GM12878 (cell line): ENCODE measurements around the gene SPINT4. TPM values are rescaled to one million over a fixed set of nuclear protein-coding genes. Genes with fewer than 3 reads are reported as not detected.

Experiments
- ATAC-seq: fragments of 200-7000 bp; cut with Tn5 transposase; 3 replicates; pipeline ENCODE4 v1.9.1; 2020; ENCODE audit warnings: mild to moderate bottlenecking, moderate library complexity
- BruUV-seq: library from RNA; stranded (reverse); fragments of 400-500 nt; replicated peaks from 2 replicates; lab custom pipeline; 2021; lab: Mats Ljungman, UMichigan
- CTCF ChIA-PET: fragments of 300-600 bp; sonication (Branson Sonifier 250); formaldehyde crosslinking; extraction: SDS; loops from one replicate; lab custom pipeline; 2021; ENCODE audit warnings: inconsistent platforms; lab: Yijun Ruan, JAX
- POLR2A ChIA-PET: fragments of 350-600 bp; formaldehyde crosslinking; extraction: SDS; loops from one replicate; lab custom pipeline; 2021; ENCODE audit warnings: inconsistent platforms; lab: Charles Lee
- RAD21 ChIA-PET: fragments of 300-600 bp; sonication (Branson Sonifier 250); formaldehyde crosslinking; loops from one replicate; lab custom pipeline; 2023; ENCODE audit warnings: antibody characterized with exemption; ENCODE audit not compliant: unreplicated experiment; lab: Charles Lee
- SMC1A ChIA-PET: fragments of 300-600 bp; sonication (Branson Sonifier 250); formaldehyde crosslinking; loops from one replicate; lab custom pipeline; 2023; ENCODE audit not compliant: unreplicated experiment, uncharacterized antibody; lab: Charles Lee
- DNase-seq: peaks from one replicate; pipeline ENCODE4 v3.0.0-alpha.2; 2011; ENCODE audit warnings: low read depth, low spot score
- FAIRE-seq: peaks from 3 replicates; lab custom pipeline; 2011; peaks lifted over from hg19 to GRCh38; lab: Jason Lieb, UNC
- H2AFZ ChIP-seq: 2 replicates; pipeline ENCODE4 v1.6.0; 2011; ENCODE audit warnings: low read depth, low read length, control low read depth; ENCODE audit not compliant: control insufficient read depth
- H3K27ac ChIP-seq: 2 replicates; pipeline ENCODE4 v1.5.1; 2011; ENCODE audit warnings: control low read depth; ENCODE audit not compliant: control insufficient read depth, insufficient read depth
- H3K27me3 ChIP-seq, 2 experiments: replicated peaks in 1 of 2; 2 replicates each; pipeline versions ENCODE4 v1.6.0 to v1.6.1; 2011; ENCODE audit warnings: low read length in 1 of 2; ENCODE audit not compliant: control insufficient read depth in 2 of 2, insufficient read depth in 2 of 2
- H3K36me3 ChIP-seq, 2 experiments: 2 replicates each; pipeline ENCODE4 v1.5.1; 2011; ENCODE audit warnings: low read length in 1 of 2; ENCODE audit not compliant: control insufficient read depth in 2 of 2, insufficient read depth in 2 of 2
- H3K4me1 ChIP-seq: 2 replicates; pipeline ENCODE4 v1.6.1; 2011; ENCODE audit warnings: mild to moderate bottlenecking, low read length, moderate library complexity, mixed read lengths; ENCODE audit not compliant: control insufficient read depth, insufficient read depth
- H3K4me2 ChIP-seq: 2 replicates; pipeline ENCODE4 v1.6.0; 2011; ENCODE audit warnings: control low read depth; ENCODE audit not compliant: control insufficient read depth, insufficient read depth
- H3K4me3 ChIP-seq: fragments of 200-600 bp; sonication (generic); 2 replicates; pipeline ENCODE4 v1.5.1; 2016
- H3K79me2 ChIP-seq: 2 replicates; pipeline ENCODE4 v1.6.0; 2011; ENCODE audit warnings: low read length; ENCODE audit not compliant: control insufficient read depth, insufficient read depth
- H3K9ac ChIP-seq: 2 replicates; pipeline ENCODE4 v1.8.0; 2011; ENCODE audit warnings: low read length, control low read depth, mixed read lengths; ENCODE audit not compliant: control insufficient read depth, insufficient read depth
- H3K9me3 ChIP-seq: replicated peaks from 3 replicates; pipeline ENCODE4 v1.5.1; 2011; ENCODE audit warnings: mild to moderate bottlenecking, low read length; ENCODE audit not compliant: control insufficient read depth, insufficient read depth
- H4K20me1 ChIP-seq: 2 replicates; pipeline ENCODE4 v1.6.0; 2011; ENCODE audit not compliant: control insufficient read depth, insufficient read depth
- ASH2L ChIP-seq: fragments of 300-600, 200-600 bp; sonication (generic); IDR thresholded peaks from 2 replicates; pipeline ENCODE4 v1.6.1; 2017; ENCODE audit warnings: low read depth, mild to moderate bottlenecking, borderline replicate concordance
- BRCA1 ChIP-seq: IDR thresholded peaks from 2 replicates; pipeline ENCODE4 v1.6.1; 2011; ENCODE audit warnings: low read depth, low read length, improper control_type of control experiment
- EP300 ChIP-seq, 2 experiments: fragments of 150-350 bp in 1 of 2; IDR thresholded peaks; 2 replicates each; pipeline ENCODE4 v1.6.1; 2011 to 2012; ENCODE audit warnings: low read depth in 2 of 2, low read length in 2 of 2, borderline replicate concordance in 1 of 2, improper control_type of control experiment in 1 of 2, inconsistent platforms in 1 of 2; ENCODE audit not compliant: control insufficient read depth in 1 of 2
- IKZF2 ChIP-seq, 2 experiments: fragments of 450-650 bp; IDR thresholded peaks; 2 replicates each; pipeline ENCODE4 v1.6.1; 2017; ENCODE audit warnings: mild to moderate bottlenecking in 2 of 2, moderate library complexity in 2 of 2
- MEF2A ChIP-seq: IDR thresholded peaks from 2 replicates; pipeline ENCODE4 v1.6.1; 2011; ENCODE audit warnings: low read depth, mild to moderate bottlenecking, low read length, moderate library complexity; ENCODE audit not compliant: insufficient read depth
- NFXL1 ChIP-seq: fragments of 450-650 bp; IDR thresholded peaks from 2 replicates; pipeline ENCODE4 v1.6.1; 2017; ENCODE audit warnings: antibody characterized with exemption, mild to moderate bottlenecking, borderline replicate concordance
- POLR2AphosphoS2 ChIP-seq: IDR thresholded peaks from 2 replicates; pipeline ENCODE4 v1.6.1; 2011; ENCODE audit warnings: low read depth, mild to moderate bottlenecking, low read length, improper control_type of control experiment, moderate library complexity
- SMAD1 ChIP-seq: fragments of 450-650 bp; IDR thresholded peaks from 2 replicates; pipeline ENCODE4 v1.6.1; 2018; ENCODE audit warnings: mild to moderate bottlenecking, low read depth; ENCODE audit not compliant: partially characterized antibody
- YY1 ChIP-seq: IDR thresholded peaks from 2 replicates; pipeline ENCODE4 v1.6.1; 2011; ENCODE audit warnings: low read depth, mild to moderate bottlenecking, low read length
- ZBED1 ChIP-seq: IDR thresholded peaks from 2 replicates; pipeline ENCODE4 v1.6.1; 2016; ENCODE audit warnings: borderline replicate concordance
- in situ Hi-C: fragments of 300-500 bp; cut with MboI; formaldehyde crosslinking; loops from 9 replicates; pipeline ENCODE4 v1.14.3; 2018; ENCODE audit warnings: mixed read lengths
- intact Hi-C: fragments of 100-400 bp; cut with micrococcal nuclease; formaldehyde crosslinking; loops from one replicate; pipeline ENCODE4 v1.14.2; 2022; ENCODE audit not compliant: unreplicated experiment
- polyA plus RNA-seq, 11 experiments: library from polyadenylated mRNA; depleted of rRNA in 4 of 11; unstranded in 6 of 11; stranded (reverse) in 5 of 11; fragments of >200 nt; fragmentation: Nextera tagmentation in 4 of 11; fragmentation: Illumina TruSeq in 1 of 11; extraction: Ambion mirVana in 4 of 11; extraction: Trizol in 1 of 11; gene quantifications; 1 replicate in 1 of 11; 2 replicates in 10 of 11; pipeline versions ENCODE4 v1.2.1 to v1.2.3, GENCODE V29; 2011 to 2016; ENCODE audit warnings: inconsistent platforms in 2 of 11, missing spikeins in 2 of 11, low read depth in 1 of 11
- total RNA-seq, 4 experiments: library from RNA; depleted of rRNA in 3 of 4; stranded (reverse); fragments of >200 nt in 3 of 4; fragmentation: Illumina TruSeq in 1 of 4; extraction: Trizol in 1 of 4; gene quantifications; 2 replicates each; pipeline versions ENCODE4 v1.2.1 to v1.2.3, GENCODE V29; 2013 to 2021
- TF ChIP-seq, protein P1 (sequence below): fragments of 450-650 bp; IDR thresholded peaks from 2 replicates; pipeline ENCODE4 v1.6.1; 2018; ENCODE audit warnings: mild to moderate bottlenecking, low read depth, moderate library complexity; ENCODE audit not compliant: partially characterized antibody
- TF ChIP-seq, protein P2 (sequence below): IDR thresholded peaks from 2 replicates; pipeline ENCODE4 v1.6.1; 2011; ENCODE audit warnings: borderline replicate concordance, low read depth, mild to moderate bottlenecking, moderate library complexity, mixed read lengths, low read length; ENCODE audit not compliant: insufficient read depth; ENCODE audit errors: extremely low read length

SPINT4 gene
- total and polyA plus RNA-seq, 10 of the 15 experiments (the other 5 are each of a cell fraction or from before 2014, with no cell fraction given) = not detected

GRCh38 chr20:45732199-45732598 lies 10.1 kb downstream of the SPINT4 start:
- Histone ChIP-seq H3K4me2 (no peak overlapping the region), H3K27ac (no peak overlapping the region), H4K20me1 (no peaks in the 10 kb centered on the region), H3K79me2 (no peaks in the 10 kb centered on the region), H3K27me3 (no peaks in the 10 kb centered on the region), H3K9ac (no peak overlapping the region), H3K4me3 (no peak overlapping the region), H3K36me3 (no peaks in the 10 kb centered on the region), H3K9me3 (peaks cover 2% of the 10 kb centered on the region; the same call in 1 of the 3 replicates), H3K4me1 (no peaks in the 10 kb centered on the region), H2AFZ (no peak overlapping the region)
- CTCF ChIA-PET = no interaction called here
- ATAC-seq = no peak
- in situ Hi-C loops = no loop called here
- no peak for FAIRE-seq
- intact Hi-C loops = no loop called here
- SMC1A ChIA-PET = no interaction called here
- no TSS peak for BruUV-seq
- RAD21 ChIA-PET = no interaction called here
- no peak for DNase-seq
- POLR2A ChIA-PET = no interaction called here
- TF ChIP-seq, protein P1, sequence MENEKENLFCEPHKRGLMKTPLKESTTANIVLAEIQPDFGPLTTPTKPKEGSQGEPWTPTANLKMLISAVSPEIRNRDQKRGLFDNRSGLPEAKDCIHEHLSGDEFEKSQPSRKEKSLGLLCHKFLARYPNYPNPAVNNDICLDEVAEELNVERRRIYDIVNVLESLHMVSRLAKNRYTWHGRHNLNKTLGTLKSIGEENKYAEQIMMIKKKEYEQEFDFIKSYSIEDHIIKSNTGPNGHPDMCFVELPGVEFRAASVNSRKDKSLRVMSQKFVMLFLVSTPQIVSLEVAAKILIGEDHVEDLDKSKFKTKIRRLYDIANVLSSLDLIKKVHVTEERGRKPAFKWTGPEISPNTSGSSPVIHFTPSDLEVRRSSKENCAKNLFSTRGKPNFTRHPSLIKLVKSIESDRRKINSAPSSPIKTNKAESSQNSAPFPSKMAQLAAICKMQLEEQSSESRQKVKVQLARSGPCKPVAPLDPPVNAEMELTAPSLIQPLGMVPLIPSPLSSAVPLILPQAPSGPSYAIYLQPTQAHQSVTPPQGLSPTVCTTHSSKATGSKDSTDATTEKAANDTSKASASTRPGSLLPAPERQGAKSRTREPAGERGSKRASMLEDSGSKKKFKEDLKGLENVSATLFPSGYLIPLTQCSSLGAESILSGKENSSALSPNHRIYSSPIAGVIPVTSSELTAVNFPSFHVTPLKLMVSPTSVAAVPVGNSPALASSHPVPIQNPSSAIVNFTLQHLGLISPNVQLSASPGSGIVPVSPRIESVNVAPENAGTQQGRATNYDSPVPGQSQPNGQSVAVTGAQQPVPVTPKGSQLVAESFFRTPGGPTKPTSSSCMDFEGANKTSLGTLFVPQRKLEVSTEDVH = no peak
- TF ChIP-seq, protein P2, sequence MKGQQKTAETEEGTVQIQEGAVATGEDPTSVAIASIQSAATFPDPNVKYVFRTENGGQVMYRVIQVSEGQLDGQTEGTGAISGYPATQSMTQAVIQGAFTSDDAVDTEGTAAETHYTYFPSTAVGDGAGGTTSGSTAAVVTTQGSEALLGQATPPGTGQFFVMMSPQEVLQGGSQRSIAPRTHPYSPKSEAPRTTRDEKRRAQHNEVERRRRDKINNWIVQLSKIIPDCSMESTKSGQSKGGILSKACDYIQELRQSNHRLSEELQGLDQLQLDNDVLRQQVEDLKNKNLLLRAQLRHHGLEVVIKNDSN = no peak
- TF ChIP-seq BRCA1 (no peak), ZBED1 (no peak), SMAD1 (no peak), MEF2A (no peak), IKZF2 (IDR thresholded peaks at IDR 0.05) (no peak), ASH2L (no peak), YY1 (no peak), EP300 (IDR thresholded peaks at IDR 0.05; ENCODE audit: borderline replicate concordance in 1 of 2, control insufficient read depth in 1 of 2, low read depth in 2 of 2, low read length in 2 of 2) (no peak), POLR2AphosphoS2 (no peak), NFXL1 (no peak)
